Measurements from ENCODE around the gene PTCH1. TPM values are rescaled to one million over a fixed set of nuclear protein-coding genes. Genes with fewer than 3 reads are reported as not detected.

The PTCH1 gene
- total and polyA plus RNA-seq, 2 donors (not counting 1 experiment from before 2014, with no cell fraction given): 3.3 to 20.1 TPM

- Histone ChIP-seq H3K4me3 (replicated peaks in 1 of 4; ENCODE audit: control extremely low read depth in 1 of 4, insufficient read depth in 1 of 4, low read depth in 3 of 4, low read length in 4 of 4) (no peak overlapping the region), H3K4me2 (ENCODE audit: extremely low read depth, insufficient read depth, low read length) (no peak overlapping the region)
- TF ChIP-seq EZH2 (IDR thresholded peaks at IDR 0.05; ENCODE audit: low read length, missing control alignments): no peak
- TF ChIP-seq CTCF (conservative IDR thresholded peaks at IDR 0.05 in 1 of 2, IDR thresholded peaks at IDR 0.05 in 1 of 2; ENCODE audit: low read depth in 1 of 2, low read length in 2 of 2): no peak
These were observed 3.1 kb downstream of the PTCH1 start for GRCh38 chr9:95513711-95514110.

GRCh38 chr9:95512709-95513095, 4.1 kb downstream of the PTCH1 start:
- DNase-seq (ENCODE audit: low read depth in 2 of 2): peak in 1 of 2 donors; percentile 45
- Histone ChIP-seq H3K4me3 (replicated peaks in 1 of 4; ENCODE audit: control extremely low read depth in 1 of 4, insufficient read depth in 1 of 4, low read depth in 3 of 4, low read length in 4 of 4) (peak overlapping the region; percentile 75 to 93 (median 84)), H3K9me3 (ENCODE audit: control insufficient read depth, insufficient read depth, low read depth, low read length) (no peaks in the 10 kb centered on the region), H3K27me3 (ENCODE audit: control insufficient read depth, insufficient read depth, low read length) (no peaks in the 10 kb centered on the region), H3K4me2 (ENCODE audit: extremely low read depth, insufficient read depth, low read length) (peak overlapping the region; percentile 97), H3K27ac (ENCODE audit: insufficient read depth, low read length) (no peak overlapping the region), H4K20me1 (ENCODE audit: control insufficient read depth, extremely low read depth, insufficient read depth, low read length) (no peaks in the 10 kb centered on the region), H2AFZ (ENCODE audit: low read length) (no peak overlapping the region), H3K36me3 (ENCODE audit: control insufficient read depth, insufficient read depth, low read length) (no peaks in the 10 kb centered on the region), H3K4me1 (ENCODE audit: control insufficient read depth, extremely low read depth, insufficient read depth, low read length) (peaks cover 8% of the 10 kb centered on the region), H3K79me2 (ENCODE audit: control insufficient read depth, insufficient read depth, low read length) (peaks cover 4% of the 10 kb centered on the region), H3K9ac (ENCODE audit: insufficient read depth, low read length) (no peak overlapping the region)
- no peak for TF ChIP-seq EZH2 (IDR thresholded peaks at IDR 0.05; ENCODE audit: low read length, missing control alignments)
- TF ChIP-seq CTCF (conservative IDR thresholded peaks at IDR 0.05 in 1 of 2, IDR thresholded peaks at IDR 0.05 in 1 of 2; ENCODE audit: low read depth in 1 of 2, low read length in 2 of 2): no peak

More at GRCh38 chr9:95513711-95514110, 3.1 kb downstream of the PTCH1 start:
- no peak overlapping the region for H3K9ac ChIP-seq (ENCODE audit: insufficient read depth, low read length)
- H3K9me3 ChIP-seq (ENCODE audit: control insufficient read depth, insufficient read depth, low read depth, low read length): no peaks in the 10 kb centered on the region
- DNase-seq (ENCODE audit: low read depth in 2 of 2): no peak
- no peaks in the 10 kb centered on the region for H3K36me3 ChIP-seq (ENCODE audit: control insufficient read depth, insufficient read depth, low read length)
- H4K20me1 ChIP-seq (ENCODE audit: control insufficient read depth, extremely low read depth, insufficient read depth, low read length): no peaks in the 10 kb centered on the region
- peaks cover 5% of the 10 kb centered on the region for H3K27me3 ChIP-seq (ENCODE audit: control insufficient read depth, insufficient read depth, low read length)
- H3K27ac ChIP-seq (ENCODE audit: insufficient read depth, low read length): no peak overlapping the region
- no peak overlapping the region for H2AFZ ChIP-seq (ENCODE audit: low read length)
- H3K79me2 ChIP-seq (ENCODE audit: control insufficient read depth, insufficient read depth, low read length): peaks cover 4% of the 10 kb centered on the region
- H3K4me1 ChIP-seq (ENCODE audit: control insufficient read depth, extremely low read depth, insufficient read depth, low read length): peaks cover 8% of the 10 kb centered on the region

GRCh38 chr9:95511952-95512708, 4.6 kb downstream of the PTCH1 start:
- Histone ChIP-seq H3K4me1 (ENCODE audit: control insufficient read depth, extremely low read depth, insufficient read depth, low read length) (peaks cover 8% of the 10 kb centered on the region), H4K20me1 (ENCODE audit: control insufficient read depth, extremely low read depth, insufficient read depth, low read length) (no peaks in the 10 kb centered on the region), H3K9me3 (ENCODE audit: control insufficient read depth, insufficient read depth, low read depth, low read length) (no peaks in the 10 kb centered on the region), H3K27me3 (ENCODE audit: control insufficient read depth, insufficient read depth, low read length) (no peaks in the 10 kb centered on the region), H3K36me3 (ENCODE audit: control insufficient read depth, insufficient read depth, low read length) (no peaks in the 10 kb centered on the region), H3K79me2 (ENCODE audit: control insufficient read depth, insufficient read depth, low read length) (peaks cover 4% of the 10 kb centered on the region), H3K4me3 (replicated peaks in 1 of 4; ENCODE audit: control extremely low read depth in 1 of 4, insufficient read depth in 1 of 4, low read depth in 3 of 4, low read length in 4 of 4) (peak overlapping the region; percentile 75 to 93 (median 84)), H3K27ac (ENCODE audit: insufficient read depth, low read length) (peak overlapping the region; percentile 84), H2AFZ (ENCODE audit: low read length) (peak overlapping the region; percentile 66), H3K9ac (ENCODE audit: insufficient read depth, low read length) (peak overlapping the region; percentile 74), H3K4me2 (ENCODE audit: extremely low read depth, insufficient read depth, low read length) (peak overlapping the region; percentile 97)
- DNase-seq (ENCODE audit: low read depth in 2 of 2): peak in 1 of 2 donors; percentile 41
- TF ChIP-seq CTCF (conservative IDR thresholded peaks at IDR 0.05 in 1 of 2, IDR thresholded peaks at IDR 0.05 in 1 of 2; ENCODE audit: low read depth in 1 of 2, low read length in 2 of 2) (no peak), EZH2 (IDR thresholded peaks at IDR 0.05; ENCODE audit: low read length, missing control alignments) (no peak)

All from fibroblast of lung (primary cell).